GM18511 (cell line): ENCODE results near the gene GEMIN4.
A peak's percentile ranks its signal among the peaks of the same experiment; 100 is the strongest.
"Not testable (repeated sequence)": the region's sequence is repeated elsewhere in the genome, so short reads cannot be mapped to it uniquely, and the experiment has no call there.

Experiments
- ATAC-seq: cut with Tn5 transposase; IDR thresholded peaks from one replicate; pipeline ENCODE4 v1.9.1; 2021; ENCODE audit warnings: mild to moderate bottlenecking, moderate library complexity; ENCODE audit not compliant: unreplicated experiment

GEMIN4 gene

DNA sequence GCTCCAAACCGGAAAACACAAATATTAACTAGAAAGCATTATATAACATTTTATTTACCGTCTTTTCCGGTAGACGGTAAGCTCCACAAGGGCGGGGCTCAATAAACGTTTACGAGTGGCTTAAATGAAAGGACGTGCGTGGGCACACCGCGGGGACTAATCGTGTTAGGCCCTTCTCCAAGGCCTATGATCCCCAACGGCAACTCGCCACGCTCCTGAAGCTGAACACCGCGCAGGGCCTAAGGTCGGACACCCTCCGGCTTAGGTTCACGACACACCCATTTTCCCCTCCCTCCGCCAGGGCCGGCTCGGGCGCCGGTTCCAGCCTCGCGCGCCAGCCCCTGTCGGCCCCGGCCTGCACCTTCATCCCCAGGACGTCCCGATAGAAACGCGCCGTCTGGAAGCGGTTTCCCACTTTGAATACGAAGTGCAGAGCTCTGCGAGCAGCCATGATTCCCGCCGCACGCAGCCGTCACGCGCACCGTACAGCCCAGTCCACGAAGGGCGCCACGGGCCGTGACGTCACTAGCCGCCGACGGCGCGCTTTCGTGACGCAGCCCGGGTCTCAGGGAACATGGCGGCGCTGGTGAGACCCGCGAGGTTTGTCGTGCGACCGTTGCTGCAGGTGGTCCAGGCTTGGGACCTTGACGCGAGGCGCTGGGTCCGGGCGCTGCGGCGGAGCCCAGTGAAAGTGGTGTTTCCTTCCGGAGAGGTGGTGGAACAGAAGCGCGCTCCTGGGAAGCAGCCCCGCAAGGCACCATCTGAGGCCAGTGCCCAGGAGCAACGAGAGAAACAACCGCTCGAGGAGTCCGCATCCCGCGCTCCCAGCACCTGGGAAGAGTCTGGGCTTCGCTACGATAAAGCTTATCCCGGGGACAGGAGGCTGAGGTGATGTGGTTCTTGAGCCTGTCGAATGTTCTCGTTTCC, 30.0 kb upstream of the GEMIN4 start, which contains the start of the genes GLOD4 and MRM3:
Gene GLOD4 (minus strand): TSS at position 476 of the 927 bp plus-strand sequence. CDS start 25 bp downstream, at position 451.
Gene MRM3 (plus strand): TSS at position 549 of the 927 bp plus-strand sequence. CDS start 26 bp downstream, at position 575.
- peak; percentile 95 for ATAC-seq

DNA sequence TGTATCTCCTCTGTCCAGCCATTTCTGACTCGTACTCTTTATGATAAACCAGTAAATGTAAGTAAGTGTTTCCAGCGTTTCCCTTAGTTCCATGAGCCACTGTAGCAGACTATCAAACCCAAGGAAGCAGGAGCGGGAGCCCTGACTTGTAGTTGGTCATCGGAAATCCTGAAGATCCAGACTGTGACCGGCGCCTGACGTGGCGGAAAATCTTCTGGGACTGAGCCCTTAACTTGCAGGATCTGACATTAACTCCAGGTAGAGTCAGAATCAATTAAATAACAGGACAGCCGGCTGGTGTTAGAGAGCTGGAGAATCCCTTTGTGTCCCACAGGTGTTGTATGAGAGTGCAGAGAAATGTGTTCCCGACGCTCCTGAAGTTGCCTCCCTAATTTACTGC, 26.0 kb upstream of the GEMIN4 start:
- no peak for ATAC-seq

DNA sequence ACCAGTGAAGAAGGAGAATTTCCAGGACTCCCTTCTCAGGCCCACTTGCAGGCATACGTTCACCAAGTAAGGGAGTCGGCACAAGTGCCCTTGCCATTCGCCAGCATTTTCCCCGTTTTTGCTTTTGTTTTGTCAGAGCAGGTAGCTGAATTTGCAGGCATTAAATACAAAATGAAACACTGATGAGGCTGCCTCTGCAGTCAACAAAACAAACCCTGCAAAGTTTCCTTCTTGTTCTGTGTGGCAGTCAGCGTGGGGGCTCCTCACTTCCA, 22.2 kb upstream of the GEMIN4 start:
- ATAC-seq = no peak

DNA sequence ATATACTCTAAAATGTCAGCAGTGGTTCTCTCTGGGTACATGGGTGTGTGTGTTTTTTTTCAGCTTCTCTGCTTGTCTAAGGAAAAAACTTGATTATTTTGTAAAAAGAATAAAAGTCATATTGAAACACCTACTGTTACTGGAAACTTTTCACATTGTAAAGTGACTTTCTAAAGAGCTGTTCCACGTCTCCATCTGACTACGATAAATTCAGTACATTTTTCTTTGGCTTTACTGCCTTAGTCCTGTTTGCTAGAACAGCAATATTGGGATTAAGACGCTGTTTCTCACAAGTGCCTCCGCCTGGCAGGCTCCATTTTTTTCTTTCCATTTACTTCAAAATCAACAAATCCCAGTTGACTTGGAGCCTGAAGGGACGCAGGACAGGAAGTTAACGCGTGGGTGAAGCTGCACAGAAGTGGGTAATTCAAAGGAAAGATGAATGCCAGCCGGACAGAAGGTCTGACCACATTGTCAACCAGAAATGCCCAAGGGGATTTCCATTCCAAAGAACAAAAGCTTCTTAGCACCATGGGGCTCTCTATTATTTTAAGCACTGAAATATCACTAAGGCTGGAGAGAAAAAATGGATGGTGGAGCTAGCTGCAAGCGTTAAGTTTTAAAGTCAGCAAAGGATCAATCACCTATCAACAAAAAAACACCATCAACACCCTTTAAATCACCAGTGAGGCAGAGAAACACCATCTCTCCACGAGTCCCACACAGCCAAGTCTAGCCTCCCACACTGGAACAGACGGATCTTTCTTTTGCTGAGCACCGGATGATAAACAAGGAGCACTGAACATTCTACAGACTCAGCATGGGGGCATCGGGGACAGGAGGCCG, 21.6 kb upstream of the GEMIN4 start:
- no peak for ATAC-seq

DNA sequence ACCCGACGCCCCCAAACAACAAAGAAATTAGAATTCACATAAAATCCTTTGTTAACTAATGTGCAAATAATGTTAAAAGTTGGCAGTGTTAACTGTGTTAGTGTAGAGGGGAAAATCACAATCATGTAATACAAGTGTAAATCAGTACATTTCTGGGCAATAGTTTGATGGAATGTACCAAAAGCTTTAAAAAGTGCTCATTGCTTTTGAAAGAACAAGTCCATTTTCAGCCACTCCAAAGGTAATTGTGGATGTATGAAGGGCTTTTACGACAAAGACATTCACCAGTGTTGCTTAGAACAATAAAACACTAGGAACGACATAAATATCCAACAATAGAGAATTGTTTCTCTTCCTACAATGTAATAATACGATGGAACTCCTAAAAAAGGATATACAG, 21.0 kb upstream of the GEMIN4 start:
- ATAC-seq = no peak

DNA sequence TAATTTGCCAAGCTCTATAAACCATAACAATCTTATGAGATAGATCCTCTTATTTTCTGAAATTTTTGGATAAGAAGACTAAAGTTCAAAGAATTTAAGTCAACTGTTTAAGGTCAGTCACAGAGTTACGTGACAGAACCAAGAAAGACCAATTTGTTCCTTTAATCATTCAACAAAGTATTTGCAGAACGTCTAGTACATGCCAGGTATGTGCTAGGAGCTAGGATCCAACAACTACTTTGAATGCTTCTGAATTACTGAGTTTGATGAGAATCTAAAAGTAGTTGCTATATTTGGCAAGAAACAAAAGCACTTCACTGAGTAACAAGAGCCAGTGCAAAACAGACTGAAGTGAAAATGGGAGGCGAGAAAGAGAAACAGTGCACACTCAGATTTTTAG, 15.0 kb upstream of the GEMIN4 start:
- ATAC-seq = no peak

DNA sequence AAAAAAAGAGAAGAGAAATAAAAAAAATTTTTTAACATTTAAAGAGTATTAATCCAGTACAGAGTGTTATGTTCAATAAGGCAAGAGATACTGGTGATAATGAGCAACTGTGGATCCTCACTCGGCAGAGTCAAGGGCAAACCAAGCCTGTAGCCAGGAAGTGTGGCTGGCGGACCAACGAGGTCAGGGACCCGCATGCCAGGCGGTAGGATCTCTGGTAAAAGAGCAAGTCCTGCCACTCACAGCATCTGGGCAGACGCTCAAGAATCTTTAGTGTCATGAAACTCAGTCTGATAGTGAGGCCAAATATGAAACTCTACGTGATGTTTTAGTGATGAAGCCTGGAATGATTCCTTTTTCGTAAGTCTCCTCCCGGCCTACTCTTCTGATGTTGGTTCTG, 8.3 kb upstream of the GEMIN4 start:
- no peak for ATAC-seq

DNA sequence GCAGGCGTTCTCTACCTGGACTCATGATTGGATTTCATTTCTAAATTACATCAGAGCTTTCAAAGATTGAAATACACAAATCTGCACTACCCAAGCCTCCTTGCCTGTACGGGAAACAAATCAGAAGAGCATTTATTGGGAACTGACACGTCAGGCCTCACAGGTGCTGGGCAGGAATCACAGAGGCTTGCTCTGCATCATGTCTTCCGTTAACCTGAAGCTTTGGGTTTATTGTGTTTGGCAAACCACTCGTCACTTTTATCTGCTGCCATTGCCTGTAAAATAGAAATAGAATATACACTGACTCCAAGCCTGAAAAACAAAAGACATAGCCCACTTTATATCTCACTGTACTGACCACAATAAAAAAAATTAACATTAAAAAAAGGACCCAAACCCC, 7.9 kb upstream of the GEMIN4 start:
- ATAC-seq = no peak

DNA sequence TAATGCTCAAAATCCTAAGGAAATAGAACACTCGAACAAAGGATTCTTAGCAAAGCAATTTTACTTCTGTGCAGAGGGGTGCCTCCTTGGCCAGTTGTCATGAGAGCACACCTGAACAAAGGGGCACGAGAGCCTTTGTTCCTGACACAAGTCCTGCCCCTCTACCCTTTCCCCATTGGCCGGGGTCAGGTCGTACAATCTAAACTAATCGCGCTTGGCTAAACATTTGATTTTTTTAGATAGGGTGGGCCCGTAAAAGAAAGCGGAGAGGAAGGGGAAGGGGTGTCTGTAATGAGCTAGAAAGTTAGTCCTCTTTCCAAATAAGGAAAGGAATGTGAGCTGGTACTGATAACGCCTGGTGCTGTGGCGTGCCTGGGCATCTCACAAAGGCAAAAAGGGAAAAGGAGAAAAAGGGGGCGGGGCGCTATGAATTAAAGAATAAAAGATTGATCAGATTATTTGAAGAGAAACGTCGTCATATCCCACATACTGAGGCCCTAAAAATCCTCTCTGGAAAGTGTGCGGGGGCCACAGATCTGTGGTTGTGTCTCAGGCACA, 4.0 kb upstream of the GEMIN4 start:
- not testable (repeated sequence) for ATAC-seq

DNA sequence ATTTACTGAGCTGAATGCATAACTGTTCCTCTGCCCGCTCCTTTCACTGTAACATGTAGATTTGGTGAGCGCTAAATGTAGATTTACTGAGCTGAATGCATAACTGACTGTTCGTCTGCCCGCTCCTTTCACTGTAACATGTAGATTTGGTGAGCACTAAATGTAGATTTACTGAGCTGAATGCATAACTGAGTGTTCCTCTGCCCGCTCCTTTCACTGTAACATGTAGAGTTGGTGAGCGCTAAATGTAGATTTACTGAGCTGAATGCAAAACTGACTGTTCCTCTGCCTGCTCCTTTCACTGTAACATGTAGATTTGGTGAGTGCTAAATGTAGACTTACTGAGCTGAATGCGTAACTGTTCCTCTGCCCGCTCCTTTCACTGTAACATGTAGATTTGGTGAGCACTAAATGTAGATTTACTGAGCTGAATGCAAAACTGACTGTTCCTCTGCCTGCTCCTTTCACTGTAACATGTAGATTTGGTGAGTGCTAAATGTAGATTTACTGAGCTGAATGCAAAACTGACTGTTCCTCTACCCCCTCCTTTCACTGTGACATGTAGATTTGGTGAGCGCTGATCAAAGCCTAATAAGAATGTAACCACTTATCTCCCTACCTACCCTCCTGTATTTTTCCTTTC, 3.4 kb upstream of the GEMIN4 start:
- ATAC-seq = not testable (repeated sequence)

DNA sequence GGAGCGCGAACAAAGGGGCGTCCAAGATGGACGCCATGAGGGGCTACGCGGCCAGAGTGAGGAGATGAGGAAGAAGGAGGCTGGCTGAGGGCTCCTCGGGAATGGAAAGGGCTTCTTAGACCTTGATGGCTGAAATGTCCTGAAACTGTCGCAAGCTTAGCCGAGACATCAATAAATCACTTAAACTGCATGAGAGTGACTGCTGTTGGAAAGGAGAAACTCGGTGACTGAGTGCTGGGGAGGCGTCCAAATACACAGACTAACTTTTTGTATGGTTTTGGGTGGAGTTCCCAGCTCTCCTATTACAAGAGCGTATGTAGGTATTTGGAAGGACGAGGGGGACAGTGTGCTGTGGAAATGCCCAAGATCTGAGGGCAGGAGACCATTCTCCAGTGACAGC, 1.4 kb upstream of the GEMIN4 start:
- no peak for ATAC-seq

DNA sequence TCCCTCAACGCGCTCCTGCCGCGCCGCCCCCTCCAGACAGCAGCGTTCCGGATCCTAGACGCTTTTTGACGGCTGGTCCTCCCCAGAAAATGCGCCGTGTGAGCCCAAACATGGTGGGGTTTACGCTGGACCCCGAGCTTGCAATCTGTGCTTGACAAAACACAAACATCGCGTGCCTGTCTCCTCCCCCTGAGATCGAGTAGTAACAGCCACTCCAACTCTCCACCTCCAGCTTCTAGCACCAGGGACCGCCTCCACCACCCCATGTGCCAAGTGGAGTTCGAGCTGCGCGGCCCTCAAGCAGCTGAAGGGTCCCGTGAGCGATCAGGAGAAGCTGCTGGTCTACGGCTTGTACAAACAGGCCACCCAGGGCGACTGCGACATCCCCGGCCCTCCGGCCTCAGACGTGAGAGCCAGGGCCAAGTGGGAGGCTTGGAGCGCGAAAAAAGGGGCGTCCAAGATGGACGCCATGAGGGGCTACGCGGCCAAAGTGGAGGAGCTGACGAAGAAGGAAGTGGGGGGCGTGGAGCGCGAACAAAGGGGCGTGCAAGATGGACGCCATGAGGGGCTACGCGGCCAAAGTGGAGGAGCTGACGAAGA, 656 bp upstream of the GEMIN4 start:
- peak; percentile 28 for ATAC-seq

DNA sequence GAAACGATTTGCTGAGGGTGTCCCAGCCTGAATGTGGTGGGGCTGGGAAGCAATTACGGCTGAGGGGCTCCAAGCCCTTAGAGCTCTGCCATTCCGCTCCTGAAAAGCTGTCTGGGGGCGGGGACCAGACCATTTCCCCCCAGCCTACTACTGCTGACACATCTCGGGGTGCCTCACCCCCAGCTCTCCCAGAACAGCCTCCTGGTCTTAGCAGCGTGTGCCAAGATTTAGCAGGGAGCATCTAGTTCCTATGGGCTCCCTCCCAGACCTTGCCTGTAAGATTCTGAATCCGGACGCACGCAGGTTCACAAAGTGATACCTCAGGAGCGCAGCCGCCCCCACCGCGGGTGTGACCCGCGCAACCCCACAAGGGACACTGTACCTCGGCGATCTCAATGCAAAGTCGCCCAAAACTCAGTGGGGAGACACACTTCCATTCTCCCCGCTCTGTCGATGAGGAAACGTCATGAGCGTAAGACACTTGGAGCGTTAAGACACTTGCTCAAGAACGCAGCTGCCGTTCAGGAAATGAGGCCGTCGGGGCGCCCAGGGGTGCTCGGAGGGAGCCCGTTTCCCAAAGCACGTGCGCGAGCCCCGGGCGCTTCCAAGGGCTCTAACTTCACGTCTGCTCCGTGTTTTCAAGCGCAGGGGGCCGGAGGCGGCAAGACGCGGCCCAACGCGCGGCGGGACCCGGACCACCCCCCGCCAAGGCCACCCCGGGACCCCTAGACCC, 629 bp downstream of the GEMIN4 start:
- ATAC-seq = peak; percentile 42

DNA sequence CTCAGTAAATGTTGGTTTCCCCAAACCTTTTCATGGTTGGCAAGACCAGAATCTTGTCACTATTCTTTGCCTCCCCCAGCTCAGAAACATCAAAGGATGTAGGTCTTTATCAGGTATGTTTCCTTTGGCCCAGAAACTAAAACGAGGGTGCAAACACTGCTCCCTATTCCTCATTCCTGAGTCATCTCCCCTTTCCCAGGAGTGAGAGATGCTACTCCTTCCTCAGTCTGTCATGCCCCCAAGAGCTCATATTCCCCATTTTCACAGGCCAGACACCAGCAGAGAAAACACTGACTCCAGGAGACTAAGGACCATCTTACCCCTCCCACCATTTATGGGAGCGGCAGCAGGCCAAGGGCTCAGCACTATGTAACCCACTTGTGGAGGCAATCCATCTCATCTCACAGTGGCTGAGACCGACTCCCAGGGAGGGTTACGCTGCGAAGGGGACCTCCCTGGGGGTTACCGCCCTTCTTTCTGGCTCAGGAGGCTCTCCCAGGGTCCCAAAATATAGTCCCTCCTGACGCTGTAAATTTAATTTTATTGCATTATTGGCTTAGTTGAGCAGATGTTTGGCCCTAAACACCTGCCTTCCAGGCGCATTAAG, 1.5 kb downstream of the GEMIN4 start:
- no peak for ATAC-seq

DNA sequence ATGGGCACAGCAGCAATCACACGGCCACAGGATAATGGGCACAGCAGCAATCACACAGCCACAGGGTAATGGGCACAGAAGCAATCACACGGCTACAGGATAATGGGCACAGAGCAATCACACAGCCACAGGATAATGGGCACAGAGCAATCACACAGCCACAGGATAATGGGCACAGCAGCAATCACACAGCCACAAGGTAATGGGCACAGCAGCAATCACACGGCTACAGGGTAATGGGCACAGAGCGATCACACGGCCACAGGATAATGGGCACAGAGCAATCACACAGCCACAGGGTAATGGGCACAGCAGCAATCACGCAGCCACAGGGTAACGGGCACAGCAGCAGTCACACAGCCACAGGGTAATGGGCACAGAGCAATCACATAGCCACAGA, 2.7 kb downstream of the GEMIN4 start:
- not testable (repeated sequence) for ATAC-seq

DNA sequence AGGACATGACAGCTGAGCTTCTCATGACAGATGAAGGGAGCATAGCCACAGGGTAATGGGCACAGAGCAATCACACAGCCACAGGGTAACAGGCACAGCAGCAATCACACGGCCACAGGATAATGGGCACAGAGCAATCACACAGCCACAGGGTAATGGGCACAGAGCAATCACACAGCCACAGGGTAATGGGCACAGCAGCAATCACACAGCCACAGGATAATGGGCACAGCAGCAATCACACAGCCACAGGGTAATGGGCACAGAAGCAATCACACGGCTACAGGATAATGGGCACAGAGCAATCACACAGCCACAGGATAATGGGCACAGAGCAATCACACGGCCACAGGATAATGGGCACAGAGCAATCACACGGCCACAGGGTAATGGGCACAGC, 3.5 kb downstream of the GEMIN4 start:
- not testable (repeated sequence) for ATAC-seq

DNA sequence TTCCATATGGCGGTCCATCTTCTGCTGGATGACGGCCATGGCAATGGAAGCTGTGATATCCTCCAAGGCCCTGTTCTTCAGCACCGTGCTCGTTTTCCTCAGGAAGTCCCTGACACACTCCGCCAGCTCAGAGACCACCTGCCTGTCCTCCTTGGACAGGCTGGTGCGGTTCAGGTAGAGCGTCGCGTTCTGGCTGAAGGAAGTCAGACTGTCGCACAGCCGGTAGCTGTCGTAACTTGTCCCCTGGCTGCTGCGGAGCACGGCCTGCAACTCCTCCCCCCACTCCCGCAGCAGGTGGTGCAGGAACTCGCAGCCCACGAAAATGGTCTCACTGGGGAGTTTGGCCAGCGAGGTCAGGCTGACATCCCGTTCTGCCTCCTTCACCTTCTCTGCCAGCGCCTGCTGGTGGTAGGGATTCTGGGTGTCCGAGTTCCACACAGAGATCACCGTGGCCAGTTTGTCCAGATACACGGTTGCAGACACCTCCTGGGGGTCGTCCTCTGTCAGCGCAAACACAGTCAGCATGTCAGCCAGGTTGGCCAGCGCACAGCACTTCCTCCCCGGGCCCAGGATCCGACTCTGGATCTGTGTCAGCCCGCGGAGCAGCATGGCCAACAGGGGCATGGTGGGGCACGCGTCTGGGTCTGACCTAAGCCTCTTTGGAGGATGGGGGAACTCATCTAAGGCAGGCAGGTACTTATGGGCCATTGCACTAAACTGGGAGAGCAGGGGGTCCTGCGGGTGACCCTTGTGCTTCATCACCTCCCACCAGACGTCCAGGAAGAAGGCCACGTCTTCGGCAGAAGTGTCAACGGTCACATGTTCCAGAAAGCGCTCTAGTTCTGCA, 5.1 kb downstream of the GEMIN4 start:
- no peak for ATAC-seq

DNA sequence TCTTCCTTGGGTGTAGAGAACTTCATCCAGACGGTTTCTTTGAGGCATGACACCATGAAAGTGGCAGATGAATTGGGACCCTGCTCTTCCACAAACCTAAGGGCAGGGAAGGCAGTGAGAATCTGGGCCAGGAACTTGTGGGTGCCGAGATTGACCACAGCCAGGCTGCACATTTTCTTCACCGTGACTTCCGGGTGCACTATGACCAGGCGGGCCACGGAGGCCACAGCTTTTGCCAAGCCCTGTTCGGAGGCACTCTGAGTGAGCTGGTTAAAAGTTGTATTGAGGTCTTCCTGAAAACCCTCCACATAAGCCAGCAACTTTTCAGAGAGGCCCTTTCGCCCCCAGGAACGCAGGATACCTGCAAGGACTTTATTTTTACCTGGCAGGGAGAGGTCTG, 5.9 kb downstream of the GEMIN4 start:
- ATAC-seq = no peak

DNA sequence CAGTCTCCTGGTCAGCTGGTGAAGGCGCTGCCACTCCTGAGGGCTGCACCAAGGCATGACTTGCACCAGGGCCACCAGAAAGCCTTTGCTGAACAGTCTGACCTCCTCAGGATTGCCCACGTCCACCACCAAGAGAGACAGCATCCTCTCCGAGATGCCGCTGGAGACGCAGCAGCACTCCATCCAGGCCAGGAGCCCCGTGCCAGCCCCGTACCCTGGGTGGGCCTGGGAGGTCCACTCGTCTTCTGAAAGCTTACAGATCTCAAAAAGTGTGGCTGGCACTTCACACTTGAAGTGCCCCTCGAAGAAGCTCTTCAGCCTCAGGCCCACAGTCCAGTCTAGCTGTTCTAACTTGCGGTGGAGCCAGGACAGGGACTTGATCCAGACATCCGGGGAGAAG, 6.7 kb downstream of the GEMIN4 start:
- ATAC-seq = no peak
